Erythroblast (primary cell): ENCODE results near the gene KRT79.

Source experiments
- GATA1 ChIP-seq: IDR thresholded peaks from 2 replicates; pipeline ENCODE4 v1.6.1; 2011; ENCODE audit warnings: low read depth, mild to moderate bottlenecking, control low read depth, low read length, moderate library complexity
- POLR2A ChIP-seq: IDR thresholded peaks from 2 replicates; pipeline ENCODE4 v1.6.1; 2011; ENCODE audit warnings: mild to moderate bottlenecking, low read length

GRCh38 chr12:52829986-52830770 lies 3.9 kb downstream of the KRT79 start:
- TF ChIP-seq POLR2A (no peak), GATA1 (no peak)
